ENCODE results near the gene MERTK.

GRCh38 chr2:111940333-111941196, 42.2 kb downstream of the MERTK start:
- TF ChIP-seq, protein P1, sequence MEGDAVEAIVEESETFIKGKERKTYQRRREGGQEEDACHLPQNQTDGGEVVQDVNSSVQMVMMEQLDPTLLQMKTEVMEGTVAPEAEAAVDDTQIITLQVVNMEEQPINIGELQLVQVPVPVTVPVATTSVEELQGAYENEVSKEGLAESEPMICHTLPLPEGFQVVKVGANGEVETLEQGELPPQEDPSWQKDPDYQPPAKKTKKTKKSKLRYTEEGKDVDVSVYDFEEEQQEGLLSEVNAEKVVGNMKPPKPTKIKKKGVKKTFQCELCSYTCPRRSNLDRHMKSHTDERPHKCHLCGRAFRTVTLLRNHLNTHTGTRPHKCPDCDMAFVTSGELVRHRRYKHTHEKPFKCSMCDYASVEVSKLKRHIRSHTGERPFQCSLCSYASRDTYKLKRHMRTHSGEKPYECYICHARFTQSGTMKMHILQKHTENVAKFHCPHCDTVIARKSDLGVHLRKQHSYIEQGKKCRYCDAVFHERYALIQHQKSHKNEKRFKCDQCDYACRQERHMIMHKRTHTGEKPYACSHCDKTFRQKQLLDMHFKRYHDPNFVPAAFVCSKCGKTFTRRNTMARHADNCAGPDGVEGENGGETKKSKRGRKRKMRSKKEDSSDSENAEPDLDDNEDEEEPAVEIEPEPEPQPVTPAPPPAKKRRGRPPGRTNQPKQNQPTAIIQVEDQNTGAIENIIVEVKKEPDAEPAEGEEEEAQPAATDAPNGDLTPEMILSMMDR (IDR thresholded peaks at IDR 0.05; ENCODE audit: insufficient read depth, low read depth, low read length), result no peak
- TF ChIP-seq EZH2 (IDR thresholded peaks at IDR 0.05; ENCODE audit: insufficient read depth, low read length), result no peak

All from astrocyte (in vitro differentiated cells and primary cell).